HepG2 (cell line): ENCODE measurements around the gene ZNF621. TPM values are rescaled to one million over a fixed set of nuclear protein-coding genes. Genes with fewer than 3 reads are reported as not detected.

Experiments
- ATAC-seq: fragments of 200-7000 bp; cut with Tn5 transposase; 3 replicates; pipeline ENCODE4 v1.9.1; 2020; ENCODE audit warnings: mild to moderate bottlenecking, moderate library complexity
- BruUV-seq: library from RNA; stranded (reverse); fragments of 400-500 nt; replicated peaks from 2 replicates; lab custom pipeline; 2021; lab: Mats Ljungman, UMichigan
- CTCF ChIA-PET: fragments of 300-600 bp; formaldehyde crosslinking; extraction: SDS; loops from one replicate; lab custom pipeline; 2021; ENCODE audit warnings: low total read pairs, inconsistent platforms, low intra/inter-chr PET ratio; lab: Yijun Ruan, JAX
- POLR2A ChIA-PET: fragments of 350-600 bp; sonication (Branson Sonifier 250); formaldehyde crosslinking; loops from one replicate; lab custom pipeline; 2020; ENCODE audit warnings: antibody characterized with exemption, inconsistent platforms; lab: Yijun Ruan, JAX
- DNase-seq: peaks from one replicate; pipeline ENCODE4 v3.0.0-alpha.2; 2015; ENCODE audit warnings: low spot score
- FAIRE-seq: peaks from 3 replicates; lab custom pipeline; 2011; peaks lifted over from hg19 to GRCh38; lab: Jason Lieb, UNC
- H2AFZ ChIP-seq: one replicate; pipeline ENCODE4 v1.6.1; 2011; ENCODE audit warnings: low read length, inconsistent platforms
- H3K27ac ChIP-seq: fragments of 300-600 bp; 3 replicates; pipeline ENCODE4 v1.8.0; 2011; ENCODE audit warnings: mixed run types, mild to moderate bottlenecking, mixed read lengths, low read length, inconsistent platforms; ENCODE audit not compliant: insufficient read depth; ENCODE audit errors: extremely low read length
- H3K27me3 ChIP-seq, 2 experiments: fragments of 200-600 bp in 1 of 2; 2 replicates in 1 of 2; 3 replicates in 1 of 2; pipeline versions ENCODE4 v1.6.0 to v1.8.0; 2011; ENCODE audit warnings: low read length in 2 of 2, mild to moderate bottlenecking in 2 of 2, moderate library complexity in 2 of 2, inconsistent platforms in 1 of 2; ENCODE audit not compliant: insufficient read depth in 2 of 2, control insufficient read depth in 1 of 2
- H3K36me3 ChIP-seq, 2 experiments: fragments of 200-600 bp in 1 of 2; replicated peaks in 1 of 2; 2 replicates in 1 of 2; 3 replicates in 1 of 2; pipeline versions ENCODE4 v1.5.1 to v1.8.0; 2011; ENCODE audit warnings: low read length in 2 of 2, inconsistent platforms in 1 of 2; ENCODE audit not compliant: insufficient read depth in 2 of 2, control insufficient read depth in 1 of 2
- H3K4me1 ChIP-seq: 2 replicates; pipeline ENCODE4 v1.5.1; 2012; ENCODE audit warnings: low read length, inconsistent platforms; ENCODE audit not compliant: insufficient read depth
- H3K4me2 ChIP-seq: 2 replicates; pipeline ENCODE4 v1.6.0; 2011; ENCODE audit warnings: low read depth, low read length, inconsistent platforms
- H3K4me3 ChIP-seq, 3 experiments: fragments of 200-600 bp in 1 of 3; sonication (generic), shearing (Covaris generic) in 1 of 3; replicated peaks in 1 of 3; 2 replicates each; pipeline ENCODE4 v1.5.1; 2011 to 2016; ENCODE audit warnings: low read length in 3 of 3, inconsistent platforms in 2 of 3, low read depth in 2 of 3, mild to moderate bottlenecking in 2 of 3, control low read depth in 1 of 3, mixed read lengths in 1 of 3; ENCODE audit not compliant: insufficient read depth in 1 of 3
- H3K79me2 ChIP-seq: one replicate; pipeline ENCODE4 v1.6.1; 2011; ENCODE audit warnings: low read length, inconsistent platforms; ENCODE audit not compliant: insufficient read depth
- H3K9ac ChIP-seq: 2 replicates; pipeline ENCODE4 v1.6.0; 2011; ENCODE audit warnings: mild to moderate bottlenecking, low read depth, low read length, inconsistent platforms; ENCODE audit not compliant: insufficient read depth
- H3K9me3 ChIP-seq: 2 replicates; pipeline ENCODE4 v1.5.1; 2012; ENCODE audit warnings: mild to moderate bottlenecking, low read length
- H4K20me1 ChIP-seq: 2 replicates; pipeline ENCODE4 v1.6.0; 2011; ENCODE audit warnings: inconsistent platforms, mild to moderate bottlenecking, low read length, moderate library complexity; ENCODE audit not compliant: insufficient read depth
- HOXD1 ChIP-seq: sonication (generic); formaldehyde crosslinking; IDR thresholded peaks from 2 replicates; pipeline ENCODE4 v1.5.0; 2020; ENCODE audit warnings: missing genetic modification reagents
- KAT7 ChIP-seq: IDR thresholded peaks from 2 replicates; pipeline ENCODE4 v1.6.1; 2018; ENCODE audit warnings: borderline replicate concordance, missing compliant biosample characterization
- MYPOP ChIP-seq: sonication (generic); formaldehyde crosslinking; IDR thresholded peaks from 2 replicates; pipeline ENCODE4 v1.8.1; 2023; ENCODE audit warnings: mild to moderate bottlenecking, moderate library complexity, missing genetic modification reagents
- NR2F1 ChIP-seq, 2 experiments: fragments of 450-650 bp in 1 of 2; formaldehyde crosslinking in 1 of 2; IDR thresholded peaks; 2 replicates each; pipeline versions ENCODE4 v1.5.0 to v1.6.1; 2016 to 2020; ENCODE audit warnings: mild to moderate bottlenecking in 1 of 2, missing compliant biosample characterization in 1 of 2, missing genetic modification reagents in 1 of 2, moderate library complexity in 1 of 2
- NR3C1 ChIP-seq: sonication (generic); formaldehyde crosslinking; IDR thresholded peaks from 2 replicates; pipeline ENCODE4 v1.4.0; 2020; ENCODE audit warnings: missing genetic modification reagents
- SNRNP70 ChIP-seq: fragments of 200-400 bp; formaldehyde crosslinking; IDR thresholded peaks from 2 replicates; pipeline ENCODE4 v1.6.1; 2017; ENCODE audit warnings: mild to moderate bottlenecking, low read depth, low read length, moderate library complexity
- STAG1 ChIP-seq: sonication (generic); formaldehyde crosslinking; IDR thresholded peaks from 2 replicates; pipeline ENCODE4 v1.4.0; 2020; ENCODE audit warnings: missing genetic modification reagents
- TARDBP ChIP-seq: sonication (generic); formaldehyde crosslinking; IDR thresholded peaks from 2 replicates; pipeline ENCODE4 v1.8.0; 2022; ENCODE audit warnings: mild to moderate bottlenecking, missing genetic modification reagents
- ZKSCAN8 ChIP-seq: IDR thresholded peaks from 2 replicates; pipeline ENCODE4 v1.6.1; 2016; ENCODE audit warnings: borderline replicate concordance, missing genetic modification reagents, missing compliant biosample characterization
- ZNF598 ChIP-seq: sonication (generic); formaldehyde crosslinking; IDR thresholded peaks from 2 replicates; pipeline ENCODE4 v1.5.1; 2020; ENCODE audit warnings: mild to moderate bottlenecking, missing genetic modification reagents, borderline replicate concordance
- WGBS: methylation state at CpG from one replicate; pipeline ENCODE4 v1.1.6; 2017; ENCODE audit warnings: low lambda C conversion rate; 5-methylcytosine and 5-hydroxymethylcytosine counted together
- in situ Hi-C: cut with HindIII; loops from 2 replicates; pipeline ENCODE4 v1.10.0; 2017; ENCODE audit warnings: low pct_unique_long_range_greater_than_20kb; ENCODE audit not compliant: extremely low pct_ligation_motif_present
- intact Hi-C: fragments of 100-400 bp; cut with micrococcal nuclease; formaldehyde crosslinking; loops from one replicate; pipeline ENCODE4 v1.10.0; 2022; ENCODE audit not compliant: unreplicated experiment
- polyA plus RNA-seq, 8 experiments: library from polyadenylated mRNA; depleted of rRNA in 3 of 8; stranded (reverse) in 7 of 8; unstranded in 1 of 8; fragments of >200 nt; fragmentation: Illumina TruSeq in 4 of 8; extraction: Trizol in 4 of 8; gene quantifications; 2 replicates each; pipeline versions ENCODE4 v1.2.1 to v1.2.3, GENCODE V29; 2011 to 2016; ENCODE audit warnings: low read depth in 4 of 8, missing spikeins in 1 of 8, mixed read lengths in 1 of 8; ENCODE audit not compliant: insufficient read depth in 1 of 8
- total RNA-seq, 5 experiments: library from RNA; depleted of rRNA; stranded (reverse); fragments of >200 nt; fragmentation: Illumina TruSeq; extraction: Trizol; gene quantifications; 2 replicates each; pipeline ENCODE4 v1.2.3, GENCODE V29; 2016; ENCODE audit warnings: low read depth in 1 of 5
- TF ChIP-seq, protein P1 (sequence below): sonication (generic); formaldehyde crosslinking; IDR thresholded peaks from 2 replicates; pipeline ENCODE4 v1.5.0; 2020; ENCODE audit warnings: mild to moderate bottlenecking, low read depth, missing genetic modification reagents, borderline replicate concordance
- TF ChIP-seq, protein P2 (sequence below): sonication (generic); IDR thresholded peaks from 2 replicates; pipeline ENCODE4 v1.6.1; 2016; ENCODE audit warnings: low read depth, borderline replicate concordance
- TF ChIP-seq, protein P3 (sequence below): sonication (generic); formaldehyde crosslinking; IDR thresholded peaks from 2 replicates; pipeline ENCODE4 v1.4.0; 2020; ENCODE audit warnings: missing genetic modification reagents

The ZNF621 gene
- total and polyA plus RNA-seq, 2 of the 13 experiments (the other 11 are each of a cell fraction or from before 2014, with no cell fraction given): 13.2 to 14.9 TPM

DNA sequence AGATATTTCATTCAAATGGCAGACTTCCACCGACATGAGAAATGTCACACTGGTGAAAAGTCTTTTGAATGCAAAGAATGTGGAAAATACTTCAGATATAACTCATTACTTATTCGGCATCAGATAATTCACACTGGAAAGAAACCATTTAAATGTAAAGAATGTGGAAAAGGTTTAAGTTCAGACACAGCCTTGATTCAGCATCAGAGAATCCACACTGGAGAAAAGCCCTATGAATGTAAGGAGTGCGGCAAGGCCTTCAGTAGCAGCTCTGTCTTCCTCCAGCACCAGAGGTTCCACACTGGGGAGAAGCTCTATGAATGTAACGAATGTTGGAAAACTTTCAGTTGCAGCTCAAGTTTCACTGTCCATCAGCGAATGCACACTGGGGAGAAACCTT, 8.6 kb upstream of the ZNF621 start:
- FAIRE-seq: no peak
- Histone ChIP-seq H3K4me2 (no peak overlapping the region), H3K4me3 (no peak overlapping the region), H2AFZ (no peak overlapping the region), H3K36me3 (peaks cover 9 to 26% of the 10 kb centered on the region in 2 experiments), H3K9ac (no peak overlapping the region), H3K27ac (no peak overlapping the region), H3K79me2 (no peaks in the 10 kb centered on the region), H3K4me1 (0 out of 2 replicates have a peak, but pooled peaks cover 2% of the 10 kb centered on the region), H4K20me1 (no peaks in the 10 kb centered on the region), H3K27me3 (no peaks in the 10 kb centered on the region), H3K9me3 (no peaks in the 10 kb centered on the region)
- WGBS: 97% methylated on average over 5 of the region's 5 CpGs
- intact Hi-C loops (no loop called here), in situ Hi-C loops (no loop called here)
- ChIA-PET CTCF (no interaction called here), POLR2A (interaction anchor here (1.0 kb wide), 1 partner anchor 10 kb away, joined by 3 read pairs; the partner anchor contains the start of gene ZNF620)
- no peak for TF ChIP-seq ZNF598 (CRISPR knock-in tag)
- TF ChIP-seq KAT7 (CRISPR knock-in tag): no peak
- TF ChIP-seq SNRNP70: no peak
- TF ChIP-seq MYPOP: no peak
- TF ChIP-seq STAG1 (CRISPR knock-in tag): no peak
- no peak for TF ChIP-seq HOXD1
- no peak for TF ChIP-seq NR2F1 (CRISPR knock-in tag; IDR thresholded peaks at IDR 0.05)
- TF ChIP-seq, protein P1, sequence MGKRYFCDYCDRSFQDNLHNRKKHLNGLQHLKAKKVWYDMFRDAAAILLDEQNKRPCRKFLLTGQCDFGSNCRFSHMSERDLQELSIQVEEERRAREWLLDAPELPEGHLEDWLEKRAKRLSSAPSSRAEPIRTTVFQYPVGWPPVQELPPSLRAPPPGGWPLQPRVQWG (CRISPR knock-in tag): no peak
- TF ChIP-seq, protein P2, sequence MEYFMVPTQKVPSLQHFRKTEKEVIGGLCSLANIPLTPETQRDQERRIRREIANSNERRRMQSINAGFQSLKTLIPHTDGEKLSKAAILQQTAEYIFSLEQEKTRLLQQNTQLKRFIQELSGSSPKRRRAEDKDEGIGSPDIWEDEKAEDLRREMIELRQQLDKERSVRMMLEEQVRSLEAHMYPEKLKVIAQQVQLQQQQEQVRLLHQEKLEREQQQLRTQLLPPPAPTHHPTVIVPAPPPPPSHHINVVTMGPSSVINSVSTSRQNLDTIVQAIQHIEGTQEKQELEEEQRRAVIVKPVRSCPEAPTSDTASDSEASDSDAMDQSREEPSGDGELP: no peak
- TF ChIP-seq NR3C1 (CRISPR knock-in tag): no peak
- TF ChIP-seq, protein P3, sequence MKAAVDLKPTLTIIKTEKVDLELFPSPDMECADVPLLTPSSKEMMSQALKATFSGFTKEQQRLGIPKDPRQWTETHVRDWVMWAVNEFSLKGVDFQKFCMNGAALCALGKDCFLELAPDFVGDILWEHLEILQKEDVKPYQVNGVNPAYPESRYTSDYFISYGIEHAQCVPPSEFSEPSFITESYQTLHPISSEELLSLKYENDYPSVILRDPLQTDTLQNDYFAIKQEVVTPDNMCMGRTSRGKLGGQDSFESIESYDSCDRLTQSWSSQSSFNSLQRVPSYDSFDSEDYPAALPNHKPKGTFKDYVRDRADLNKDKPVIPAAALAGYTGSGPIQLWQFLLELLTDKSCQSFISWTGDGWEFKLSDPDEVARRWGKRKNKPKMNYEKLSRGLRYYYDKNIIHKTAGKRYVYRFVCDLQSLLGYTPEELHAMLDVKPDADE (CRISPR knock-in tag): no peak
- no peak for TF ChIP-seq ZKSCAN8
- no peak for TF ChIP-seq TARDBP
- no peak for ATAC-seq
- TSS peak; percentile 40 for BruUV-seq
- DNase-seq: no peak
